ENCODE measurements around the gene TMEM63A.
"Not testable (repeated sequence)": the region's sequence is repeated elsewhere in the genome, so short reads cannot be mapped to it uniquely, and the experiment has no call there.

Gene TMEM63A

GRCh38 chr1:225908013-225908640 is 25.9 kb upstream of the TMEM63A start:
- DNase-seq: no peak

- no peak for DNase-seq
These were observed 25.2 kb upstream of the TMEM63A start for GRCh38 chr1:225907341-225907740.

- DNase-seq: no peak
These were observed 24.3 kb upstream of the TMEM63A start for GRCh38 chr1:225906467-225906866.

- no peak for DNase-seq
These were observed 21.4 kb upstream of the TMEM63A start for GRCh38 chr1:225903623-225904022.

DNA sequence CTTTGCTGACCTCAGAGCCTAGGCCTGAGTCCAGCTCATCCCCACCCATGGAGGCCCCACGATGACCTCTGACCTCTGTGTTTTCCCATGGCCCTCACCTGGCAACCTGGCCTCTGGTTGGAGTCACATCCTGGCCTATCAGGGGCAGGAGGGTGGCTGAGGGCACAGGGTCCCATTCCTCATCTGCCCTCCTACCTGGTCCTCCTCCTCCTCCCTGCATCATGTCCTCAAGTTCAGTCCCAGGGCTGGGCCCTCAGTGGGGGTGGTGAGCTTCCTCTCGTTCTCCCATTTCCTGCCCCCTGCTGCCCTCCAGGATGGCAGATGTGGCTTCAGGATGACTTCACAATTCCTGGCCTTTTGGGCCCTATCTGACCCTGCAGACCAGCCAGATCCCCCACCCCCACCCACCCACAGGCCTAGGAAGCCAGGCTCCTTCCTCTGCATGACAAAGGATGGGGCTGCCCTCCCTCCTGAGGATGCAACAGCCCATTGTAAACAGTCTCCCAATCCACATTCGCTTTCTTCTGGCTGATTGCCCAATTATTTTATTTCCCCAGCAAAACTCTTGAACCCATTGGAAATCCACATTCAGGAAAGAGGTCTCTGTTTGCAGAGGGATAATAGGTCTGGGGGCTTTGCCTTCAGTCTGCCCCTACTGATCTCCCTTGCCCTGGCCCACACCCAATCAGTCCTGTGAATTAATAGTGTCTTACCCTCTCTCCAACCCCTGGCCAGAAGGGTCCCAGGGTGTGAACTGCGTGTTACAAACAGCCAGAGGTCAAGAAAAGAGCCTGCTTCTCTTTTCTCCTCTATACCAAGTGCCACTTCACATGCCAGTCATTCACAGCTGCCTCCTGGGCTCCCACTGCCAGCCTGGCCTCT is 17.1 kb upstream of the TMEM63A start:
- DNase-seq: no peak

GRCh38 chr1:225897595-225898514 is 15.7 kb upstream of the TMEM63A start:
- no peak for DNase-seq

GRCh38 chr1:225896937-225897549 is 14.9 kb upstream of the TMEM63A start:
- DNase-seq: no peak

DNA sequence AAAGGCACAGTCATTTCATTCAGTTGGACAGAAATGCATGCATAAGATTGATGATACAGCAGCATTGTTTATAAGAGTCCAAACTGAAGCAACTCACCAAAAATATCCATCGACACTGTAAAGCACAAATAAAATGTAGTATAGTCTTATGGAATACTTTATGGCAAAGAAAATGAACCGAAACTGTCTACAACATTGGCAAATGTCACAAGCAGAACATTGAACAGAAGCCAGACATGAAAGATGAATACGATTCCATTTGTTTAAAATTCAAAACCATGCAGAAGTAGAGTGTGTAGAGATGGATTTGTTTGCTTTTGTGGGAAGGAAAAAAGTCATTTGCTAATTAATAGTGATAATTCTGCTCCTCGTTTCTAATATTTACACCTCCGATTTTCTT is 14.3 kb upstream of the TMEM63A start:
- DNase-seq: no peak

- no peak for DNase-seq
These were observed 10.1 kb upstream of the TMEM63A start for GRCh38 chr1:225892307-225892706.

GRCh38 chr1:225891229-225891972 is 9.2 kb upstream of the TMEM63A start:
- DNase-seq: no peak

GRCh38 chr1:225890346-225891228 is 8.4 kb upstream of the TMEM63A start:
- DNase-seq: no peak

DNA sequence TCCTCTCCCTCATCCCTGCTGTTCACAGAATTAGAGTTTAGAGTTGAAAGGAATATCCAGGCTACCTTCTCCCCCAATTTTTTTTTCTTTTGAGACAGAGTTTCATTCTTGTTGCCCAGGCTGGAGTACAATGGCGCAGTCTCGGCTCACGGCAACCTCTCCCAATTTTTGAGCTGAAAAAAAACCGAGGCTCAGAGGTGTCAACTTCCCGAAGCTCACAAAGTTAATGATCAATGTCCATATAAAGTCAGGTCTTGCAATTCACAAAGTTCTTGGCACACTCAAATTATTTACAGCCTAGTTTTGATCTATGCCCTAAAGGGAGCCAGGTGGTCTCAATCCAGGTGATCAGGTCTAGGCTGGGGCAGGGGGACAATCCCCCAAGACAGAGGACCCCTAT is 7.6 kb upstream of the TMEM63A start:
- no peak for DNase-seq

DNA sequence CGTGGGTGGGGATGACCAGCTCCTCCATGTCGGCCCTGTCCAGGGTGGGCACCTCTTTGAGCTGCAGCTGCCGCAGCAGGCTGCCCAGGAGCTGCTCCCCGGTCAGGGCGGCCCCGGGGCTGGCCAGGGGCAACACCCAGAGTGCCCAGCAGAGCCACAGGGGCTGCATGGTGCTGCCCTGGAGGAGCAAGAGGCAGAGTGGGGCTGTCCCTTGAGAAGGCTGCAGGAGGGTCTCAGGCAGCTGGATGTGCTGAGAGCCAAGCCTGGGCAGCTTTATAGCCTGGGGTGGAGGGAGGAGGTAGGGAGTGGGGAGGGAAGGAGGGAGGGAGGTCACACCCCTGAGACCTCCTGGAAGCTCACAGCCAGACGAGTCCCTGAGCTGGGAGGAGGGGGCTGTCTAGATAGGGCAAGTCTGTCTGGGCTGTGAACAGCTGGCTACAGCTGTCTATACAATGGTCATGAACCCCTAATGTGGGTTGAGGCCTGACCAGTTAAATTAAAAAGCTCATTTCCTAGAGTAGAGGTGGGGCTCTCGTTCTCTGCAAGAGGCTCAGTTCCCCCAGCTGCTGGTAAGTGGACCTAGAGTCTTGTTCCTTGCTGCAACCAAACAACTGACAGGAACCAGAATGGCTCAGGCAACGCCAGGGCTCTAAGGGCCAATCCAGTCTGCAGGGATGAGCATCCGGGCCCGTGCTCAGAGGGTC is 6.9 kb upstream of the TMEM63A start, which contains the start of gene LEFTY1:
LEFTY1 (minus strand) TSS at position 249 of the 704 bp plus-strand sequence; CDS start at position 169, 80 bp downstream.
- no peak for DNase-seq

GRCh38 chr1:225888289-225888897 is 6.2 kb upstream of the TMEM63A start:
- no peak for DNase-seq

DNA sequence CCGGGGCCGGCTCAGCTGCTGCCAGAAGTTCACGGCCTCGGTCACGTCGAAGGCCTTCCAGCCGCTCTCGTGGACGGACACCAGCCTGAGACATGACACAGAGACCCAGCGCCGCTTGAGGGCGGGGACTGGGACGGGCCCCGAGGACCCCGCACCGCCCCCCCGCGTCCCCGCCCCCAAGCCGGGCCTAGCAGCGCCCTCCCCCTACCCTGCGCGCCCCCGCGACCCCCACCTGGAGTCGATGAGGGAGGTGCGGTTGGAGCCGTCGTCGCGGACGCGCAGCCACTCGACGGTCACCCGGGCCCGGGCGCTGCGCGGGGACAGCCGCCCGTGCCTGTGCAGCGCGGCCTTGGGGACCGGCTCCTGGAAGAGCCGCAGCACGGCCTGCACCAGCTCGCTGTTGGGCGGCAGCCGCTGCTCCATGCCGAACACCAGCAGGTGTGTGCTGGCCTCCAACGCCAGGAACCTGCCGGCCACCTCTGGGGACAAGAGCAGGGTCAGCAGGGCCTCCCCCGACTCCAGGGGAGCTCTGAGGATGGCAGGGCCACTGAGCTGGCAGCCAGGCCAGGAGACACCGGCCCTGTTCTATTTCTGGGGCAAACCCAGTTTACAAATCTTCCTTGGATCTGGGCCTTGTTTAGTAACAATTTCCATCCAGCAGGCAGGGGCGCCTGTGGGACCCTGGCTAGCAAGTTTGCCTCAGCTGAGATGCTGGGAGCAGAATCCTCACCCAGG is 5.5 kb upstream of the TMEM63A start:
- DNase-seq: not testable (repeated sequence)

- DNase-seq: no peak
These were observed 4.8 kb upstream of the TMEM63A start for GRCh38 chr1:225887030-225887314.

- DNase-seq: no peak
These were observed 4.2 kb upstream of the TMEM63A start for GRCh38 chr1:225886159-225887029.

DNA sequence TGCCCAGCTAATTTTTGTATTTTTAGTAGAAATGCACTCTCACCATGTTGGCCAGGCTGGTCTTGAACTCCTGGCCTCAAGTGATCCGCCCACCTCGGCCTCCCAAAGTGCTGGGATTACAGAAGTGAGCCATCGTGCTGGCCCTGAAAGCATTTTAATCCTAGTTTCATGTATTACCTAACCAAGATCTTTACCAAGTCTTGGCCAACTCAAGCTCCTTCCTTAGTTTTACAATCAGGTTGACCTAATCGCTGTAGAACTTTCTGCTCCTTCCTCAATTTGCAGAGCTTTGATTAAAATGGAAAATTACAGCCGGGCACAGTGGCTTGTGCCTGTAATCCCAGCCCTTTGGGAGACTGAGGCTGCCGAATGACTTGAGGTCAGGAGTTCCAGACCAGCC is 3.2 kb upstream of the TMEM63A start:
- DNase-seq: peak; percentile 29
